NB4 (cell line): ENCODE data around the gene CARMIL1.
A peak's percentile ranks its signal among the peaks of the same experiment; 100 is the strongest.

ENCODE experiments used
- DNase-seq: peaks from one replicate; pipeline ENCODE4 v3.0.0; 2010; ENCODE audit warnings: low read depth
- H3K4me3 ChIP-seq: one replicate; pipeline ENCODE4 v1.5.1; 2011; ENCODE audit warnings: mild to moderate bottlenecking, low read depth, low read length, moderate library complexity
- MYC ChIP-seq: IDR thresholded peaks from 2 replicates; pipeline ENCODE4 v1.6.1; 2011; ENCODE audit warnings: low read depth, low read length
- POLR2A ChIP-seq: IDR thresholded peaks from 2 replicates; pipeline ENCODE4 v1.6.1; 2011; ENCODE audit warnings: mild to moderate bottlenecking; ENCODE audit not compliant: insufficient read length; ENCODE audit errors: extremely low read depth
- TF ChIP-seq, protein P1 (sequence below): IDR thresholded peaks from 2 replicates; pipeline ENCODE4 v1.6.1; 2011; ENCODE audit warnings: low read depth, low read length
- TF ChIP-seq, protein P2 (sequence below): IDR thresholded peaks from one replicate; pipeline ENCODE4 v1.5.1; 2012; ENCODE audit warnings: low read depth, low read length

CARMIL1 gene

GRCh38 chr6:25560865-25561264, 281.7 kb downstream of the CARMIL1 start:
- TF ChIP-seq, protein P1, sequence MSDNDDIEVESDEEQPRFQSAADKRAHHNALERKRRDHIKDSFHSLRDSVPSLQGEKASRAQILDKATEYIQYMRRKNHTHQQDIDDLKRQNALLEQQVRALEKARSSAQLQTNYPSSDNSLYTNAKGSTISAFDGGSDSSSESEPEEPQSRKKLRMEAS = no peak
- no peak for TF ChIP-seq MYC
- TF ChIP-seq, protein P2, sequence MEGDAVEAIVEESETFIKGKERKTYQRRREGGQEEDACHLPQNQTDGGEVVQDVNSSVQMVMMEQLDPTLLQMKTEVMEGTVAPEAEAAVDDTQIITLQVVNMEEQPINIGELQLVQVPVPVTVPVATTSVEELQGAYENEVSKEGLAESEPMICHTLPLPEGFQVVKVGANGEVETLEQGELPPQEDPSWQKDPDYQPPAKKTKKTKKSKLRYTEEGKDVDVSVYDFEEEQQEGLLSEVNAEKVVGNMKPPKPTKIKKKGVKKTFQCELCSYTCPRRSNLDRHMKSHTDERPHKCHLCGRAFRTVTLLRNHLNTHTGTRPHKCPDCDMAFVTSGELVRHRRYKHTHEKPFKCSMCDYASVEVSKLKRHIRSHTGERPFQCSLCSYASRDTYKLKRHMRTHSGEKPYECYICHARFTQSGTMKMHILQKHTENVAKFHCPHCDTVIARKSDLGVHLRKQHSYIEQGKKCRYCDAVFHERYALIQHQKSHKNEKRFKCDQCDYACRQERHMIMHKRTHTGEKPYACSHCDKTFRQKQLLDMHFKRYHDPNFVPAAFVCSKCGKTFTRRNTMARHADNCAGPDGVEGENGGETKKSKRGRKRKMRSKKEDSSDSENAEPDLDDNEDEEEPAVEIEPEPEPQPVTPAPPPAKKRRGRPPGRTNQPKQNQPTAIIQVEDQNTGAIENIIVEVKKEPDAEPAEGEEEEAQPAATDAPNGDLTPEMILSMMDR = no peak
- TF ChIP-seq POLR2A = no peak
- no peak overlapping the region for H3K4me3 ChIP-seq
- DNase-seq = no peak

DNA sequence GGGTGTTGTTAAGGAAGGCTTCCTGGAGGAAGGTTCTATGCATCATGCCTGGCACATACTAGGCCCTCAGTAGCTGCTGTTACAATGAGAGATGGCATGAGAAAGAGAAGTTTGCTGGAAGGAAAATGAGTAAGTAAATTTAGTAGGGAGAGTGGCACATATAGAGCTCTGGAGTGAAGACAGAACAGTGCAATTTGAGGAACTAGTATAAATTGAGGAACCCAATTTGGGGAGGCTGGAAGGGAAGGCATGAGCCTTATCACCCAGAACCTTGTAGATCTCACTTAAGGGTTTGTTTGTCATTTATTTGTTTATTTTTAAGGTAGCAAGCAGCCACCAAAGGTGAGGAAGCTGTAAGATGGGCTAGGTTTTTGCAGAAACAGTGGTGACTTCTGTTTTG, 285.8 kb downstream of the CARMIL1 start:
- peak; percentile 6 for DNase-seq
- TF ChIP-seq, protein P2 = no peak
- H3K4me3 ChIP-seq = no peak overlapping the region

GRCh38 chr6:25570578-25570977, 291.4 kb downstream of the CARMIL1 start:
- DNase-seq = no peak
- TF ChIP-seq MYC (no peak), POLR2A (no peak)
- TF ChIP-seq, protein P2 = no peak
- TF ChIP-seq, protein P1 = no peak
- H3K4me3 ChIP-seq = no peak overlapping the region

DNA sequence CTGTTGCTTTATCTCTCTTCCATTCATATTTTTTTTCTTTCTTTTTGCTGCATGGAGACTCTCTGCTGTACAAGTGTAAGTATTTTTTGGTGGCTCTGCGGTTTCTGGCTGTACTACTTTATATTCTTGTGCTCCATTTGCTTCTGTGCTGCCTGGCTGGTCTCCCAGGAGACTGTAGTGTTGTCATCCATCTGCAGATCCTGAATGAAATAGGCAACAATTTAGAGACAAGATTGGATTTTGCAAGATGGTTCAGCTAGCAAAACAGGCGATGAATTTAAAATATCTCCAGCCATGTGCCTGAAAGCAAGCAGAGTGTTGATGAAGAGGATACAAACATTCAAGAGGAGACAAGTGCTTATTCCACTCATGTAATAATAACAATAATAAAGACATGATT, 297.7 kb downstream of the CARMIL1 start:
- no peak for DNase-seq
- TF ChIP-seq POLR2A (no peak), MYC (no peak)
- TF ChIP-seq, protein P1 = no peak
- TF ChIP-seq, protein P2 = no peak
- H3K4me3 ChIP-seq = no peak overlapping the region

GRCh38 chr6:25578538-25578937, 299.4 kb downstream of the CARMIL1 start:
- no peak for DNase-seq
- TF ChIP-seq, protein P1 = no peak
- TF ChIP-seq MYC (no peak), POLR2A (no peak)
- TF ChIP-seq, protein P2 = no peak
- H3K4me3 ChIP-seq = no peak overlapping the region

DNA sequence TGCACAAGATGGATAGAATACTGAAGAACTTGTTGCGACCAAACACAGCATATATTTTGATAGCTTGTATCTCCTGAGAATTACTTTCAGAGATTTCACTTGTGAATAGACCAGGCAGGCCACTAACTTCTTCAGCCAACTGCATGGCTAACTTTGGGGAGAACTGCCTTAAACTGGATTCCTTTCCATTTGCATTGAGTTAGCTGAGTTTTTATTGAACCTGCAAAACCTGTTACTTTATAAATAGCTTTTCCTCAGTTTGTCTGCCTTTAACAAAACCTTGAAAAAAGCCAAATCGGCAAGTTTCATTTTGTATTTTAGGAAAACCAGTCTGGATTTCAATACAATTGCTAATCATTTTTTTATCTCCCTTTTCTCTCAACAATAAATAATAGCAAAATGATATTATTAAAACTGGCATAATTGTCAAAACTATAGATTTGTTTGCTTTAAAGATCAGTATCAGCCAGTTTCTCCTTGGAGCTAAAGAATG, 300.3 kb downstream of the CARMIL1 start:
- TF ChIP-seq, protein P2 = no peak
- TF ChIP-seq, protein P1 = no peak
- no peak for TF ChIP-seq POLR2A
- H3K4me3 ChIP-seq = no peak overlapping the region
- DNase-seq = no peak
